ENCODE measurements around the gene RBMS3. TPM values are rescaled to one million over a fixed set of nuclear protein-coding genes. Genes with fewer than 3 reads are reported as not detected.

RBMS3 gene
- total RNA-seq, 1 donor from 2014 or later: 3.4 TPM

DNA sequence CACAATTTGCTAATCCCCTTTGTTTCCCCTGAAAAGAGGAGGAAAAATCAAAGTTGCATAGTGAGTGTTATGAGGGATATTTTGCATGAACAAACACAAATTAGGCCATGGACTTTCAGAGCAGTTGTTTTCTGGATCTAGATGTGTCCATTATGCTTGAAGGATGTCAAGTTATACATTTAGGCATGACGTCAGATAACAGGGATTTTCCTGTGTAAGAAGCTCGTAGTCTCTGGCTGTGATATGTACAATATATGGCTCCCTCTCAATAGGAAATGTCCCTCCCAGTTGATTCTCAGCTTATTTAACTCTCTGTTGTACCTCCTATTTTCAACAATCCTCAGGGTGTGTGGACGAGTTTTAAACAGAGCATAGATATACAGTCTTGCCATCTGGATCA, 171.0 kb downstream of the RBMS3 start:
- no peaks in the 10 kb centered on the region for H3K36me3 ChIP-seq (ENCODE audit: control insufficient read depth, insufficient read depth, low read length)
- DNase-seq (ENCODE audit: low read depth) (no peak), FAIRE-seq (no peak)
- TF ChIP-seq, protein P1, sequence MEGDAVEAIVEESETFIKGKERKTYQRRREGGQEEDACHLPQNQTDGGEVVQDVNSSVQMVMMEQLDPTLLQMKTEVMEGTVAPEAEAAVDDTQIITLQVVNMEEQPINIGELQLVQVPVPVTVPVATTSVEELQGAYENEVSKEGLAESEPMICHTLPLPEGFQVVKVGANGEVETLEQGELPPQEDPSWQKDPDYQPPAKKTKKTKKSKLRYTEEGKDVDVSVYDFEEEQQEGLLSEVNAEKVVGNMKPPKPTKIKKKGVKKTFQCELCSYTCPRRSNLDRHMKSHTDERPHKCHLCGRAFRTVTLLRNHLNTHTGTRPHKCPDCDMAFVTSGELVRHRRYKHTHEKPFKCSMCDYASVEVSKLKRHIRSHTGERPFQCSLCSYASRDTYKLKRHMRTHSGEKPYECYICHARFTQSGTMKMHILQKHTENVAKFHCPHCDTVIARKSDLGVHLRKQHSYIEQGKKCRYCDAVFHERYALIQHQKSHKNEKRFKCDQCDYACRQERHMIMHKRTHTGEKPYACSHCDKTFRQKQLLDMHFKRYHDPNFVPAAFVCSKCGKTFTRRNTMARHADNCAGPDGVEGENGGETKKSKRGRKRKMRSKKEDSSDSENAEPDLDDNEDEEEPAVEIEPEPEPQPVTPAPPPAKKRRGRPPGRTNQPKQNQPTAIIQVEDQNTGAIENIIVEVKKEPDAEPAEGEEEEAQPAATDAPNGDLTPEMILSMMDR (IDR thresholded peaks at IDR 0.05; ENCODE audit: insufficient read depth, low read length, severe bottlenecking): no peak
- H3K4me3 ChIP-seq (ENCODE audit: low read depth, low read length): no peak overlapping the region
- H3K27me3 ChIP-seq (ENCODE audit: control insufficient read depth, insufficient read depth, low read length): no peaks in the 10 kb centered on the region

DNA sequence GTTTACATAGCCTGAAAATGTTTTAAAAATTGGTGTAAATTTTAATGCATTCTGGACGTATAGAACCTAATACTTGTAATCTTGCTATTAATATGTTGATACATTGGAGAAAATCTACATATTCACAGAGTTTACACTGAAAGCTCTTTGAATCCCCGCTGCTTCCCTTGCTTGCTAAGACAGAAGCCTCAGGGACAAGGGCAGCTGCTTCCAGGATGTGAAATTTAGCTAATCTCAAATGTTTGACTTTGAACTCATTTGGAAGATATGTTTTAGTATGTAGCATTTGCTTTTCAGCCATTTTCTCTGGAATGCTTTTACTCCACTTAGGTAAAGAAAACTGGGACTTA, 172.0 kb downstream of the RBMS3 start:
- H3K36me3 ChIP-seq (ENCODE audit: control insufficient read depth, insufficient read depth, low read length): no peaks in the 10 kb centered on the region
- FAIRE-seq (no peak), DNase-seq (ENCODE audit: low read depth) (no peak)
- TF ChIP-seq, protein P1 (IDR thresholded peaks at IDR 0.05; ENCODE audit: insufficient read depth, low read length, severe bottlenecking): no peak
- no peak overlapping the region for H3K4me3 ChIP-seq (ENCODE audit: low read depth, low read length)
- no peaks in the 10 kb centered on the region for H3K27me3 ChIP-seq (ENCODE audit: control insufficient read depth, insufficient read depth, low read length)

DNA sequence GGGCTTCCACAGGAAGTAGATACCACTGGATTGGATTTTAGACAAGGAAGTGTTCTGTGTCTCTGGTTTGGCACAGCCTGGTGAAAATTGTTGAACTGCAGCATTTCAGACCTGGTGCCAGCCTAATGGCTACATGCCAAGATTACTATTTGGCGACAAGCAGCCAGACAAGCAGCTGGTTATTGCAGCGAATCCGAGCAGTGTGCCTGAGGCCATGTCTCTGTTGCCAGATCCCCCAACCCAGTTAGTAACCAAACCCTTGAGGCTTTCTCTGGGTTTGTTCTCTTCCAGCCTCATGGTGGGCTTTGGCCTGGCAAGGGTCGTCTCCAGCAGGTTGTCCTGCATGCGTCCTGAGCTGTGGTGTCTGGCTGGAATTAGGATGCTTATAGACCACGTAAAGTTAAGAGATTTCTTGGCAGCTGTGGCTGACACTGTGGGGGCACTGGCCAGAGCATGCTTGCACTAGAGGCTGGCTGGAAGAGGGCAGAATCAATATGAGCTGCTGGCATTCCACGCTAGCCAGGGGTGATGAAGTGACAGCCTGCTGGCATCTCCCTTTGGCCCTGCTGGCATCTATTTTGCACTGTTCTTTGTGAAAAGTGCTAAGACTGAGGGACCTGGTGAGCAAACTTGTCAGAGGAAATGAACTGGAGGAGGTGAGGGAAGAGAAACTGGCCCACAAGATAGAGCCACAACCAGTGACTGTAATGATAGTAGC, 172.6 kb downstream of the RBMS3 start:
- TF ChIP-seq, protein P1 (IDR thresholded peaks at IDR 0.05; ENCODE audit: insufficient read depth, low read length, severe bottlenecking): no peak
- peak; percentile 26 for DNase-seq (ENCODE audit: low read depth)
- no peaks in the 10 kb centered on the region for H3K36me3 ChIP-seq (ENCODE audit: control insufficient read depth, insufficient read depth, low read length)
- H3K27me3 ChIP-seq (ENCODE audit: control insufficient read depth, insufficient read depth, low read length): no peaks in the 10 kb centered on the region
- H3K4me3 ChIP-seq (ENCODE audit: low read depth, low read length): no peak overlapping the region
- FAIRE-seq: no peak

DNA sequence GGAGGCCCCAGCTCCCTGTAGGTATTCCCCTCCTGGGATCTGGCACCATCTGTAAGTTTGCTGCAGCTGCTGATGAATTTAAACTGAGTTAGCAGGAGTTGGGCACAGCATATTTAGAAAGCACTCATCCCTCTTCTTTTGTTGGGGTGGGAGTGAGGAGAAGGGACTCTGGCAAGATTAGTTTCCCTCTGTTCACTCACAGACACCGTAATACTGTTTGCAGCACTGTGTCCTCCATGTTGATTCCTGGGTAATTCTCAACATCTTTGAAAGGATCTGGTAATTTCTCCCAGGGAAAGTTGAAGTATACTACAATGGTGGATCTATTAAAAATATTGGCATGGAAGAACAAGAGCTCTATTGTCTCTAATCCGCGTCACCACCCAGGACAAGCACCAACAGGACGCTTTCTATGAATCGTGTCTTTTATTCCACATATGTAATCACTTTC, 173.3 kb downstream of the RBMS3 start:
- peak; percentile 13 for FAIRE-seq
- TF ChIP-seq, protein P1 (IDR thresholded peaks at IDR 0.05; ENCODE audit: insufficient read depth, low read length, severe bottlenecking): no peak
- H3K36me3 ChIP-seq (ENCODE audit: control insufficient read depth, insufficient read depth, low read length): no peaks in the 10 kb centered on the region
- H3K27me3 ChIP-seq (ENCODE audit: control insufficient read depth, insufficient read depth, low read length): no peaks in the 10 kb centered on the region
- DNase-seq (ENCODE audit: low read depth): peak; percentile 87
- no peak overlapping the region for H3K4me3 ChIP-seq (ENCODE audit: low read depth, low read length)

DNA sequence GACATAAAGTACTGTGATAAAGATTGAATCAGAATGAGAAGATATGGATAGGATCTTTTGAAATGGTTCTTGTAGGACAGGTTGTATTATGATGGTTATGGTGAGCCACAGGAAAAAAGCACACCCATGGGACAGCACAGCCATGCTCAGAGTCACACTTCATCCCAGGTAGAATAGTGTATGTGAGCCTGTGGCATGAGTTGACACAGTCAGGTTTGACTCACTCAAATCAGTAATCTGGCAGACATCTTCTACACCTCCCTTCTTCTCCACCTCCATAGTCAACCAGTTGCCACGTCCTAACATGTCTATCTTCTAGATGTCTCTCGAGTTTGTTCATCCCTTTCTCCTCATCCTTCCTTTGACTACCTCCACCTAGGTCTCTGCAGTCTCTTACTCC, 176.0 kb downstream of the RBMS3 start:
- FAIRE-seq (peak; percentile 86), DNase-seq (ENCODE audit: low read depth) (peak; percentile 58)
- Histone ChIP-seq H3K36me3 (ENCODE audit: control insufficient read depth, insufficient read depth, low read length) (no peaks in the 10 kb centered on the region), H3K27me3 (ENCODE audit: control insufficient read depth, insufficient read depth, low read length) (no peaks in the 10 kb centered on the region), H3K4me3 (ENCODE audit: low read depth, low read length) (no peak overlapping the region)
- TF ChIP-seq, protein P1 (IDR thresholded peaks at IDR 0.05; ENCODE audit: insufficient read depth, low read length, severe bottlenecking): no peak

DNA sequence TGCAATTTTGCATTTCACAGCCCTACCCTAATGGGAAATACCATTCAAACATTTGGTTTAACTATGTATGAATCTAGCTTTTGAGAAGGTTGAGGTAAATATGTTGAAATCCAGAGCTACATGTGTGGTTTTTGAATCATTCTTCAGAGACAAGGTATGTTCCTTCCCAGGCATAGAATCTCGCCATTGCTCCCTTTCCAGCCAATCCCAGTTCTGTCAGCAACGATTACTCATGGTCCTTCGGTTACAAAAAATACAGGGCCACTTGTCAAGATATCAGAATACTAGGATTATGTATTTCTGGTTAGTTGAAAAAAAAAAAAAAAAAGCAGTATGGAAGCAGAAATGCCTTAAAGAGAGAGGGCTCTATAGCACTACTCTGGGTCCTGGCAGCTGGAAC, 182.4 kb downstream of the RBMS3 start:
- no peak overlapping the region for H3K4me3 ChIP-seq (ENCODE audit: low read depth, low read length)
- DNase-seq (ENCODE audit: low read depth): peak; percentile 43

More for the DNA sequence above, 182.4 kb downstream of the RBMS3 start:
- no peaks in the 10 kb centered on the region for H3K36me3 ChIP-seq (ENCODE audit: control insufficient read depth, insufficient read depth, low read length)
- TF ChIP-seq, protein P1 (IDR thresholded peaks at IDR 0.05; ENCODE audit: insufficient read depth, low read length, severe bottlenecking): no peak
- H3K27me3 ChIP-seq (ENCODE audit: control insufficient read depth, insufficient read depth, low read length): no peaks in the 10 kb centered on the region
- FAIRE-seq: no peak

Data from bronchial epithelial cell (primary cell).